Adipocyte (in vitro differentiated cells): ENCODE measurements around the gene FAF1.

Experiments
- DNase-seq: peaks from one replicate; pipeline ENCODE4 v3.0.0-alpha.2; 2015; ENCODE audit warnings: low read depth
- H3K27me3 ChIP-seq: replicated peaks from 2 replicates; pipeline ENCODE4 v1.7.0; 2013; ENCODE audit warnings: mild to moderate bottlenecking, low read length, moderate library complexity; ENCODE audit not compliant: control insufficient read depth, insufficient read depth
- H3K36me3 ChIP-seq: 2 replicates; pipeline ENCODE4 v1.7.0; 2013; ENCODE audit warnings: low read length, mild to moderate bottlenecking, moderate library complexity; ENCODE audit not compliant: control insufficient read depth, insufficient read depth, severe bottlenecking
- H3K4me1 ChIP-seq: 2 replicates; pipeline ENCODE4 v1.7.0; 2013; ENCODE audit warnings: mild to moderate bottlenecking, low read length, moderate library complexity; ENCODE audit not compliant: control insufficient read depth, insufficient read depth
- H3K4me3 ChIP-seq: 2 replicates; pipeline ENCODE4 v1.7.0; 2013; ENCODE audit warnings: mild to moderate bottlenecking, low read length, moderate library complexity
- H3K9ac ChIP-seq: 2 replicates; pipeline ENCODE4 v1.7.0; 2013; ENCODE audit warnings: mild to moderate bottlenecking, low read length, moderate library complexity
- H3K9me3 ChIP-seq: 2 replicates; pipeline ENCODE4 v1.7.0; 2013; ENCODE audit warnings: mild to moderate bottlenecking, low read length, moderate library complexity; ENCODE audit not compliant: control insufficient read depth

FAF1 gene

DNA sequence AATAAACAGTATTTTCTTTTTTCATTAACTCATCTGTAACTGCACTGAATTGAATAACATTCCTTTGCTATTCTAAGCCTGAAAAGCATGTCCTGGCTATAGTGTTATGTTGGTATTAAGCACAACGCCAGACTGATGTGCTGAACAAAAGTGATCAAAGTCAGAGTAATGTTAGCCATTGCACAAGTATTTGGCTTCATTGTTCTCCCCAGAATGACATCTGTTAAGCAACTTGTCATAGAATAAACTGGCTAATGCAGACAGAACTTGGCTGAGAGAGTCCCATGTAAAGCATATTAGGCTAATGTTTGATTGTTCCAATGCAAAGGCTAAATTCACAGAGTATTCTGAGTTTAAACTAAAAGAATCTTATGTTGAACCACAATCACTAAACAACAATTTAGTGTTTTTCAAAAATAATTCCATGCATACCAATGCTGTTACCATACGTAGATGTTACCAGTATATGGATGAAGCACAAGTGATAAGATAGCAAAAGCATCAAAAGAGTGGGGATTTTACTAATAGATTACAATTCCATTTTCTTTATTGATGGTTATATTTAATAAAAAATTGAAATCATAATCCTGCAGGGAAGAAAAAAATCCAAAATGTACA is 301.5 kb downstream of the FAF1 start:
- Histone ChIP-seq H3K4me3 (no peak overlapping the region), H3K36me3 (peaks cover 3% of the 10 kb centered on the region), H3K9me3 (no peaks in the 10 kb centered on the region), H3K27me3 (no peaks in the 10 kb centered on the region), H3K4me1 (peaks cover 12% of the 10 kb centered on the region), H3K9ac (no peak overlapping the region)
- DNase-seq, result peak; percentile 64

DNA sequence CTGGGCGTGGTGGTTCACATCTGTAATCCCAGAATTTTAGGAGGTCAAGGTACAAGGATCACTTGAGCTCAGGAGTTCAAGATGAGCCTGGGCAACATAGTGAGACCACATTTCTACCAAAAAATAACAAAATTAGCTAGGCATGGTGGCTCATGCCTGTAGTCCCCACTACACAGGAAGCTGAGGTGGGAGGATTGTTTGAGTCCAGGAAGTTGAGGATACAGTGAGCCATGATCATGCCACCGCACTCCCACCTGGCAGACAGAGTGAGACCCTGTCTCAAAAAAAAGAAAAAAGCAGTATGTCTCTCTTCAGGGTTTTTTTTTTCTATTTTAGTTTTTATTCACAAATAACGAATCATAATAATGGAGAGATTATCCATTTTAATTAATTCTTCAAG is 303.1 kb downstream of the FAF1 start:
- no peak for DNase-seq
- Histone ChIP-seq H3K4me1 (peaks cover 12% of the 10 kb centered on the region), H3K4me3 (no peak overlapping the region), H3K27me3 (no peaks in the 10 kb centered on the region), H3K36me3 (peaks cover 3% of the 10 kb centered on the region), H3K9me3 (no peaks in the 10 kb centered on the region), H3K9ac (no peak overlapping the region)

DNA sequence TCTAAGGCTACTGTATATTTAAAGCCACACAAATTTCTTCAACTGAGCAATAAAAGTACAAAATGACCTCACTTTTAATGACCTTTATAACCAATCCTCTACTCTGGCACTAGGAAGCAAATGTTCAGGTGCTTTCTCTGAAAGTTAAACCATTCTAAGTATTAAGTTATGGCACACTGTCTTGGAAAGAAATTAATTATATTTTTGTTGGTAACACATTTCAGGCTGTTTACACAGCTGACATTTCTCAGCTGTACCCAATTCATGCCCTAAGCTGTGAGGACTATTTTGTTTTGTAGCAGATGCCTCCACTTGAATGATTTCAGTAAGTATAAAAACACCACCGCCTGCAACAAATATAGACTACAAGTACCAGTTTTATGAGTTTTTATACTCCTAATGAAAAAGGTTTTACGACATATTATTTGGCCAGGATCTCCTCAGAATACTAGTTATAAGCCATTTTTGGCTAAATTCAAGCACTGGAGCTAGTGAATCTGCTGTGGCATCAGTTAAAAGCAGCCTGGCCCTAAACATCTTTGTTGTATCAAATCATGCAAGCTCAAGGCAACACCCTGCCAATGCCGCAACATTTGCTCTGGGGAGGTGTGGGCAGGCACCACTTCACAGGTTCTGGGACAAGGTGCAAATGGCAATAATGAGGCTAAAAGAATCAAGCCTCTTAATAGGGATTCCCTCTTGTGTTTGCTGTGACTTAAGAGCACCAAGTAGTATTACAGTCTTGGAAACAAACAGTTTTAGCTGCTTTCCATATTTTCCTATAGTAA is 308.4 kb downstream of the FAF1 start:
- Histone ChIP-seq H3K36me3 (peaks cover 3% of the 10 kb centered on the region), H3K9me3 (no peaks in the 10 kb centered on the region), H3K9ac (no peak overlapping the region), H3K4me3 (no peak overlapping the region), H3K27me3 (no peaks in the 10 kb centered on the region), H3K4me1 (peaks cover 5% of the 10 kb centered on the region)
- no peak for DNase-seq

DNA sequence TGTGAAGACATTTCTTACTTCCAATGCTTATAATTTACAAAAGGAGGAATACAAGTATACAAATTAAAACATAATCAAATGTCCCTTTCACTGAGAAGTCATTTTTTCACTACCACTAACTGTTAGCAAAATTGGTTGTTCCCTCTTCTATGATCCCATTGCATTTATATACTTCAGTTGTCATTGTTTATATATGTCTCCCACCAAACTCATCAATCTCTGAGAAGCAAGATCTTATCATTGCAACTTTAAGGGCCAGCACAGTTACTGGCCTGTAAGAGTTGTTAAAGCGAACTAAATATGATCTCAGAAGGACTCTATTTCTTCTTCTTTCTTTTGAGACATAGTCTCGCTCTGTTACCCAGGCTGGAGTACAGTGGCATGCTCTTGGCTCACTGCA is 313.5 kb downstream of the FAF1 start:
- Histone ChIP-seq H3K9ac (no peak overlapping the region), H3K36me3 (no peaks in the 10 kb centered on the region), H3K4me3 (no peak overlapping the region), H3K9me3 (no peaks in the 10 kb centered on the region), H3K4me1 (peaks cover 3% of the 10 kb centered on the region), H3K27me3 (no peaks in the 10 kb centered on the region)
- no peak for DNase-seq

DNA sequence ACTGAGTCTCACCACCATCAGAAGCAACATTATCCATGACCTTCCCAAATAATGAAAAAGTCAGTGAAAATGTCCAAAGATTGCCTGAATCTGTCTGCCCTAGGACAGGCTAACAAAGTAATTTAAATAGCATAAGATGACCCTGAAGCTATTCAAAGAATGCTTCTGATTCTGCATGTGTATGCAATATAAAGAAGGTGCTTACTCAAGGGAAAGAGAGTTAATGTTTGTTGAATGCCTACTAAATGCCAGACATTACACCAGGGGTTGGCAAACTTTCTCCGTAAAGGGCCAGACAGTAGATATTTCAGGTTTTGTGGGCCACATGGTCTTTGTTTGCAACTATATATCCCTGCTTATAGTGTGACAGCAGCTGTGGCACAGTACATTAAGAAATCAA is 314.9 kb downstream of the FAF1 start:
- no peaks in the 10 kb centered on the region for H3K27me3 ChIP-seq
- no peak overlapping the region for H3K9ac ChIP-seq
- no peak overlapping the region for H3K4me3 ChIP-seq

DNA sequence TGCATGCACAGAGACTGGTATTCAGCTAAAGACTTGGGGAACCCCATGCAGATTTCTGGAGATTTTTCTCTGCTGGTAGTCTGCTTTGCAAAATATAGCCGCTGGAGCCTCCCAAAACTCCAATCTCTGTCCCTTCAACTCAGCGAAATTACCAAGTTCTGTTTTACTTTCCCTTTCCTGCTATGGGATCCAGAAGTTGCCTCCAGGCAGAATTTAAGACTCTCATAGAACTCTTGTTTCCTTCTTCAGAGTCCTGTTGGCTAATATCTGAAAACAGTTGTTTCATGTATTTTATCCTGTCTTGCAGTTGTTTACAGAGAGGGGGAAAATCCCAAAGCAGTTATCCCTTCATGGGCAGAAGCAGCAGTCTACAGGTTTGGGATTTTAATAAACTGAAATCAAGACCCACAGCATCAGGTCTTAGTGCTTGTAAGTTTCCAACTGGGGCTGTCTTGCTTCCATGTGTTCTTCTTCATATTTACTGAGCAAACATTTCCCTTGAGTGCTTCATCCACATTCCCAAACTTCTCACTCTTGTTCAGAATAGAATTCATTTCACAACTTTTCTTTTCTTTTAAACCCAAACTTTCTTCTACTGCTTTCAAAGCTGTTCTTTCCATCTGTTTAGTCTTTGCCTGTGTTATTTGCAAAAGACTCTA is 315.5 kb downstream of the FAF1 start:
- no peak overlapping the region for H3K9ac ChIP-seq
- H3K4me3 ChIP-seq, result no peak overlapping the region

More for the DNA sequence above, 314.9 kb downstream of the FAF1 start:
- no peak for DNase-seq
- Histone ChIP-seq H3K9me3 (no peaks in the 10 kb centered on the region), H3K4me1 (no peaks in the 10 kb centered on the region), H3K36me3 (no peaks in the 10 kb centered on the region)

DNA sequence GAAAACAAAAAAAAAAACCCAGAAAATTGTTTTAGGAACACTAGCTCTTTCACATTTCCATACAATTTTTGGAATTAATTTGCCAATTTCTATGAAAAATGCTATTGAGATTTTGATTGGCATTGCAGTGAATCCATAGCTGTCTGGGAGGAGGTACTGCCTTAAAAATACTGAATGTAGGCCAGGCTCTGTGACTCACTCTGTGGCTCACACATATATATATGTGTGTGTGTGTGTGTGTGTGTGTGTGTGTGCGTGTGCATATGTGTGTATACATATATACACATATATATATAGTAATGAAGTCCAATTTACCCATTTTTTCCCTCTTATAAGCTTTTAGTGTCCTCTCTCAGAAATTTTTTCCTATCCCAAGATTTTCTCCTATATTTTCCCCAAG is 322.6 kb downstream of the FAF1 start:
- Histone ChIP-seq H3K36me3 (peaks cover under 1% of the 10 kb centered on the region), H3K4me1 (no peaks in the 10 kb centered on the region), H3K9ac (no peak overlapping the region), H3K27me3 (no peaks in the 10 kb centered on the region), H3K9me3 (no peaks in the 10 kb centered on the region), H3K4me3 (no peak overlapping the region)
- DNase-seq, result no peak

More for the DNA sequence above, 315.5 kb downstream of the FAF1 start:
- DNase-seq, result peak; percentile 70
- no peaks in the 10 kb centered on the region for H3K36me3 ChIP-seq
- no peaks in the 10 kb centered on the region for H3K27me3 ChIP-seq
- H3K9me3 ChIP-seq, result no peaks in the 10 kb centered on the region
- no peaks in the 10 kb centered on the region for H3K4me1 ChIP-seq

DNA sequence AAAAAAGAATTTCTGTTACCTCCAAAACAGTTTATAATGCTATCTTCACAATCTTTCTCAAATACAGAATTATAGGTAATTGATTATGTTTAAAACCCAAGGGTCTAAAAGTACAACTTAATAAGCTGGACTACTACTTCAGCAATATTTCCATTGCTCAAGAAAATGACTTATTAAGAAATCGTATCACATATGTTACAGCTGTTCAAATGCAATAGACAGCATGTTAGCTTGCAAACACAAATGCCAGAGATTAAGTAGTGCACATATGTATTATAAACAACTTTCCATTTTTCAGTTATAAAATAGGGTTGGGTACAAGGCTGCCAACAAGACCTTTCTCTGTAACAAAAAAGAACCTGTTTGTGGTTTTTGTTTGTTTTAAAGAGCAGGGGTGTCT is 325.8 kb downstream of the FAF1 start:
- H3K36me3 ChIP-seq, result peaks cover 3% of the 10 kb centered on the region
- no peaks in the 10 kb centered on the region for H3K4me1 ChIP-seq
- H3K4me3 ChIP-seq, result no peak overlapping the region
- H3K9me3 ChIP-seq, result no peaks in the 10 kb centered on the region
- H3K27me3 ChIP-seq, result no peaks in the 10 kb centered on the region
- H3K9ac ChIP-seq, result no peak overlapping the region
- DNase-seq, result no peak

DNA sequence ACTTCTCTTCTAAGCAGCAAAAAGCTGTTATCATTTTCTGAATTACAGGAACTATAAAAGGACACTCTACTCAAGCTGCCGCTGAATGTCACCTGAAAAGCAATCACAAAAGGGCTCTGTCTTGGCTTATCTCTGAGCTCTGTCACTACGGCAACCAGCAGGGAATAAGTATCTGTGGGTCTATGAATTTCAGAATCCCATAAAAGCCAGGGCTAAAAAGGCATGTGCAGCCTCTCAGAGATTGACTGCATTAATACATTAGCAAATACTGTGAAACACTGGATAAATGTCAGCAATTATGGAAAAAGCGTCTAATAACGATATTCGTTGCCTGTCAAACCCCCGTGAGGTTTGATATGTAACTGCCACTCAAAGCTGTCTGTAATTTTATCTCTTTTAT is 326.6 kb downstream of the FAF1 start:
- Histone ChIP-seq H3K4me1 (no peaks in the 10 kb centered on the region), H3K27me3 (no peaks in the 10 kb centered on the region), H3K36me3 (peaks cover 3% of the 10 kb centered on the region), H3K9ac (no peak overlapping the region), H3K4me3 (no peak overlapping the region), H3K9me3 (no peaks in the 10 kb centered on the region)
- DNase-seq, result no peak

DNA sequence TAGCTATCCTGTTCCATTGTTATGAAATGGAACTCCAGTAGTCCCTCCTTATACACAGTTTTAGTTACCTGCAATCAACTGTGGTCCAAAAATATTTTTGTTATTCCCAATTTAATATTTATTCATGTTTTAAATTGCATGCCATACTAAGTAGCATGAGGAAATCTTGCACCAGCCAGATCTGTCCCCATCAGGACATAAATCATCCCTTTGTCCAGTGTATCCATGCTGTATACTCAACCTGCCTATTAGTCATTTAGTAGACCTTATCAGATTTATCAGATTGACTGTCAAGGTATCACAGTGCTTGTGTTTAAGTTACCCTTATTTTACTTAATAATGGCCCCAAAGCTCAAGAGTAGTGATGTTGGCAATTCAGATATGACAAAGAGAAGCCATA is 328.9 kb downstream of the FAF1 start:
- Histone ChIP-seq H3K27me3 (no peaks in the 10 kb centered on the region), H3K36me3 (peaks cover 3% of the 10 kb centered on the region), H3K4me1 (no peaks in the 10 kb centered on the region), H3K4me3 (no peak overlapping the region), H3K9me3 (no peaks in the 10 kb centered on the region), H3K9ac (no peak overlapping the region)
- DNase-seq, result no peak

DNA sequence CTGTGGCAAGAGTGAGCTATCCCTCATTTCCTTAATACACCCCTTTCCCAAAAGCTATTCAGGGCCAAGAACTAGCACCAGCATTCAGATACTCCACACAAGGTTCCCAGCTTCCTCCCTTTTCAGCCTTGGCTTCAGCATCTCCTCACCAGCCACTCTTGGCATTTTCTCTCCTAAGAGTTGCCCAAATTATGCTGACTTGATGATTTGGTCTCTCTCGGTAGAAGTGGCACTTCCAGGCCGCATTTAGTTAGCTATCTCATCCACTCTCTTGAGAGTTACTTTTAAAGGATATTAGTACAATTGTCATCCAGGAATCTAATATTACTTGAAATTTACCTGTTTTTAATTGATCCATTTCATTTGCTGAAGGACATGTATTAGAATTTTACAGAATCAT is 337.8 kb downstream of the FAF1 start:
- Histone ChIP-seq H3K36me3 (no peaks in the 10 kb centered on the region), H3K9me3 (no peaks in the 10 kb centered on the region), H3K27me3 (no peaks in the 10 kb centered on the region), H3K4me1 (no peaks in the 10 kb centered on the region), H3K9ac (no peak overlapping the region), H3K4me3 (no peak overlapping the region)
- DNase-seq, result no peak
